Fibroblast of lung (primary cell): ENCODE results near the gene CCND3.

ENCODE experiments used
- EZH2 ChIP-seq: IDR thresholded peaks from 2 replicates; pipeline ENCODE4 v1.5.1; 2012; ENCODE audit warnings: low read length, control low read depth, mild to moderate bottlenecking; ENCODE audit errors: missing control alignments
- TF ChIP-seq, protein P1 (sequence below), 2 donors: IDR thresholded peaks in 1 of 2; conservative IDR thresholded peaks in 1 of 2; 1 replicate in 1 of 2; 2 replicates in 1 of 2; pipeline ENCODE4 v1.5.1; 2011 to 2012; ENCODE audit warnings: low read length in 2 of 2, control low read depth in 1 of 2, inconsistent platforms in 1 of 2, low read depth in 1 of 2, mild to moderate bottlenecking in 1 of 2

DNA sequence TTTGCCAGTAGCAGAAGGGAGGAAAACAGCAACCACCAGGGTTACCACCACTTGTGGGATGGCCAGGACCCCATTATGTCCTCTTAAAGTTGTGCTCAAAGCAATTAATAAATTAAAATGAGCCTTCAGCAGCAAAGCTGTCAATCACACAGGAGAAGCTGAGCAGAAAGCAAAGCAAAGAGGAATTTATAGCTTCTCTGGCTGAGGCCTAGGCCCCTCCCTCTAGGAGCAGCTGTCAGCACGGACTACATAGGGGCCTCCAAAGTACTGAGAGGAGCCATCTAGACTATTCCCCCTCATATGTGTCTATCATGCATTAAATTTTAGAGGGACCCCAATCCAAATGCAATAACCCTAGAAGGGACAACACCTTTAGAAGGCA lies 6.4 kb downstream of the CCND3 start:
- TF ChIP-seq, protein P1, sequence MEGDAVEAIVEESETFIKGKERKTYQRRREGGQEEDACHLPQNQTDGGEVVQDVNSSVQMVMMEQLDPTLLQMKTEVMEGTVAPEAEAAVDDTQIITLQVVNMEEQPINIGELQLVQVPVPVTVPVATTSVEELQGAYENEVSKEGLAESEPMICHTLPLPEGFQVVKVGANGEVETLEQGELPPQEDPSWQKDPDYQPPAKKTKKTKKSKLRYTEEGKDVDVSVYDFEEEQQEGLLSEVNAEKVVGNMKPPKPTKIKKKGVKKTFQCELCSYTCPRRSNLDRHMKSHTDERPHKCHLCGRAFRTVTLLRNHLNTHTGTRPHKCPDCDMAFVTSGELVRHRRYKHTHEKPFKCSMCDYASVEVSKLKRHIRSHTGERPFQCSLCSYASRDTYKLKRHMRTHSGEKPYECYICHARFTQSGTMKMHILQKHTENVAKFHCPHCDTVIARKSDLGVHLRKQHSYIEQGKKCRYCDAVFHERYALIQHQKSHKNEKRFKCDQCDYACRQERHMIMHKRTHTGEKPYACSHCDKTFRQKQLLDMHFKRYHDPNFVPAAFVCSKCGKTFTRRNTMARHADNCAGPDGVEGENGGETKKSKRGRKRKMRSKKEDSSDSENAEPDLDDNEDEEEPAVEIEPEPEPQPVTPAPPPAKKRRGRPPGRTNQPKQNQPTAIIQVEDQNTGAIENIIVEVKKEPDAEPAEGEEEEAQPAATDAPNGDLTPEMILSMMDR (conservative IDR thresholded peaks at IDR 0.05 in 1 of 2, IDR thresholded peaks at IDR 0.05 in 1 of 2; ENCODE audit: low read depth in 1 of 2, low read length in 2 of 2): no peak
- no peak for TF ChIP-seq EZH2
